Natural killer cell (primary cell): ENCODE results near the gene VCAN. TPM values are rescaled to one million over a fixed set of nuclear protein-coding genes. Genes with fewer than 3 reads are reported as not detected.

Experiments used
- ATAC-seq, 3 donors: fragments of 150-1000 bp in 2 of 3; fragments of 200-7000 bp in 1 of 3; cut with Tn5 transposase; 1 replicate in 1 of 3; 2 replicates in 2 of 3; pipeline ENCODE4 v1.10.0; 2021; ENCODE audit warnings: mild to moderate bottlenecking in 2 of 3, moderate library complexity in 2 of 3
- DNase-seq, 2 donors: peaks; one replicate each; pipeline versions ENCODE4 v3.0.0 to v3.0.0-alpha.2; 2013 to 2021; ENCODE audit warnings: mixed read lengths in 1 of 2
- H3K27ac ChIP-seq: one replicate; pipeline ENCODE4 v1.5.1; 2013; ENCODE audit warnings: mild to moderate bottlenecking, low read length
- H3K27me3 ChIP-seq: one replicate; pipeline ENCODE4 v1.6.1; 2013; ENCODE audit warnings: low read length; ENCODE audit not compliant: control insufficient read depth, insufficient read depth
- H3K36me3 ChIP-seq: one replicate; pipeline ENCODE4 v1.6.1; 2013; ENCODE audit warnings: low read length; ENCODE audit not compliant: control insufficient read depth, insufficient read depth
- H3K4me1 ChIP-seq: one replicate; pipeline ENCODE4 v1.6.1; 2013; ENCODE audit warnings: low read length; ENCODE audit not compliant: control insufficient read depth, insufficient read depth
- H3K4me3 ChIP-seq: one replicate; pipeline ENCODE4 v1.5.1; 2013; ENCODE audit warnings: low read length
- H3K9me3 ChIP-seq: one replicate; pipeline ENCODE4 v1.6.1; 2013; ENCODE audit warnings: low read length; ENCODE audit not compliant: control insufficient read depth, insufficient read depth
- H3K27ac Mint-ChIP-seq, 2 donors: one replicate each; pipeline ENCODE4 v1.8.0; 2022; ENCODE audit warnings: mild to moderate bottlenecking in 2 of 2, mixed read lengths in 2 of 2, moderate library complexity in 1 of 2
- H3K27me3 Mint-ChIP-seq, 2 donors: one replicate each; pipeline ENCODE4 v1.8.0; 2022; ENCODE audit warnings: low read depth in 2 of 2, mixed read lengths in 2 of 2
- H3K36me3 Mint-ChIP-seq: one replicate; pipeline ENCODE4 v1.8.0; 2022; ENCODE audit warnings: mixed read lengths
- H3K4me1 Mint-ChIP-seq, 2 donors: one replicate each; pipeline ENCODE4 v1.8.0; 2022; ENCODE audit warnings: mixed read lengths in 2 of 2
- H3K4me3 Mint-ChIP-seq: one replicate; pipeline ENCODE4 v1.8.0; 2022; ENCODE audit warnings: mild to moderate bottlenecking, moderate library complexity, mixed read lengths
- H3K9me3 Mint-ChIP-seq, 2 donors: one replicate each; pipeline ENCODE4 v1.8.0; 2022; ENCODE audit warnings: mixed read lengths in 2 of 2
- CTCF ChIP-seq: fragments of 200-600 bp; IDR thresholded peaks from one replicate; pipeline ENCODE4 v1.8.0; 2022; ENCODE audit warnings: antibody characterized with exemption
- WGBS: methylation state at CpG from one replicate; pipeline ENCODE4 v1.1.7; 2013; ENCODE audit warnings: missing lambda C conversion rate; ENCODE audit not compliant: insufficient coverage; 5-methylcytosine and 5-hydroxymethylcytosine counted together
- intact Hi-C: fragments of 100-400 bp; cut with micrococcal nuclease; formaldehyde crosslinking; loops from one replicate; pipeline ENCODE4 v1.14.2; 2022
- total RNA-seq, 4 donors: library from RNA; stranded (reverse); fragments of 120-200 nt in 1 of 4; gene quantifications; one replicate each; pipeline versions ENCODE4 v1.2.3 to v1.2.4, GENCODE V29; 2013 to 2022

Gene VCAN
- total RNA-seq, 3 donors from 2014 or later (not counting 1 experiment from before 2014, with no cell fraction given), result 2.3 to 60.1 (median 28.4) TPM

GRCh38 chr5:83475935-83476814 is 4.6 kb downstream of the VCAN start:
- Histone ChIP-seq H3K36me3 (no peaks in the 10 kb centered on the region), H3K27me3 (peaks cover 41% of the 10 kb centered on the region), H3K4me3 (no peak overlapping the region), H3K27ac (no peak overlapping the region), H3K9me3 (no peaks in the 10 kb centered on the region), H3K4me1 (peaks cover 31% of the 10 kb centered on the region)
- DNase-seq (no peak), ATAC-seq (no peak)
- no peak for TF ChIP-seq CTCF
- no peaks in the 10 kb centered on the region for H3K9me3 Mint-ChIP-seq
- intact Hi-C loops, result no loop called here
- no peaks in the 10 kb centered on the region for H3K36me3 Mint-ChIP-seq
- no peak overlapping the region for H3K4me3 Mint-ChIP-seq
- H3K27ac Mint-ChIP-seq, result no peak overlapping the region
- H3K4me1 Mint-ChIP-seq, result peaks cover 25 to 30% of the 10 kb centered on the region in 2 donors
- 69% methylated on average over 5 of the region's 5 CpGs for WGBS
- peaks cover 43 to 51% of the 10 kb centered on the region in 2 donors for H3K27me3 Mint-ChIP-seq

GRCh38 chr5:83482961-83483360 is 11.4 kb downstream of the VCAN start:
- no peaks in the 10 kb centered on the region for H3K9me3 ChIP-seq
- peaks cover 2 to 6% of the 10 kb centered on the region in 2 donors for H3K9me3 Mint-ChIP-seq
- ATAC-seq, result no peak
- H3K4me3 ChIP-seq, result no peak overlapping the region
- H3K27me3 Mint-ChIP-seq, result peaks cover 7 to 13% of the 10 kb centered on the region in 2 donors
- H3K36me3 ChIP-seq, result no peaks in the 10 kb centered on the region
- no peak overlapping the region for H3K4me3 Mint-ChIP-seq
- no peaks in the 10 kb centered on the region for H3K4me1 Mint-ChIP-seq
- H3K4me1 ChIP-seq, result no peaks in the 10 kb centered on the region
- no peak overlapping the region for H3K27ac Mint-ChIP-seq
- intact Hi-C loops, result no loop called here
- TF ChIP-seq CTCF, result no peak
- DNase-seq, result no peak
- H3K27me3 ChIP-seq, result no peaks in the 10 kb centered on the region
- 89% methylated on average over 1 of the region's 1 CpG for WGBS
- H3K36me3 Mint-ChIP-seq, result no peaks in the 10 kb centered on the region
- H3K27ac ChIP-seq, result no peak overlapping the region

GRCh38 chr5:83484294-83484693 is 12.8 kb downstream of the VCAN start:
- Histone ChIP-seq H3K4me3 (no peak overlapping the region), H3K36me3 (no peaks in the 10 kb centered on the region), H3K27me3 (no peaks in the 10 kb centered on the region), H3K4me1 (no peaks in the 10 kb centered on the region), H3K27ac (no peak overlapping the region), H3K9me3 (no peaks in the 10 kb centered on the region)
- H3K27me3 Mint-ChIP-seq, result peaks cover 5 to 11% of the 10 kb centered on the region in 2 donors
- TF ChIP-seq CTCF, result no peak
- no peak overlapping the region for H3K4me3 Mint-ChIP-seq
- H3K9me3 Mint-ChIP-seq, result peaks cover 2 to 6% of the 10 kb centered on the region in 2 donors
- H3K27ac Mint-ChIP-seq, result no peak overlapping the region
- DNase-seq, result no peak
- H3K36me3 Mint-ChIP-seq, result no peaks in the 10 kb centered on the region
- intact Hi-C loops, result no loop called here
- no peak for ATAC-seq
- WGBS, result 84% methylated on average over 1 of the region's 2 CpGs
- H3K4me1 Mint-ChIP-seq, result no peaks in the 10 kb centered on the region
